Measurements from ENCODE around the gene SF3B3.

- no peak for TF ChIP-seq EZH2 (IDR thresholded peaks at IDR 0.05)
- no peak for TF ChIP-seq CTCF (IDR thresholded peaks at IDR 0.05)
- no peak for TF ChIP-seq EZH2phosphoT487 (IDR thresholded peaks at IDR 0.05)
Measured at GRCh38 chr16:70551788-70552187, 28.2 kb downstream of the SF3B3 start.
